HG03139 (cell line): ENCODE results near the gene HBM.
"Not testable (repeated sequence)": the region's sequence is repeated elsewhere in the genome, so short reads cannot be mapped to it uniquely, and the experiment has no call there.

Experiments used
- ATAC-seq: cut with Tn5 transposase; IDR thresholded peaks from one replicate; pipeline ENCODE4 v1.9.1; 2021; ENCODE audit not compliant: unreplicated experiment

HBM gene

DNA sequence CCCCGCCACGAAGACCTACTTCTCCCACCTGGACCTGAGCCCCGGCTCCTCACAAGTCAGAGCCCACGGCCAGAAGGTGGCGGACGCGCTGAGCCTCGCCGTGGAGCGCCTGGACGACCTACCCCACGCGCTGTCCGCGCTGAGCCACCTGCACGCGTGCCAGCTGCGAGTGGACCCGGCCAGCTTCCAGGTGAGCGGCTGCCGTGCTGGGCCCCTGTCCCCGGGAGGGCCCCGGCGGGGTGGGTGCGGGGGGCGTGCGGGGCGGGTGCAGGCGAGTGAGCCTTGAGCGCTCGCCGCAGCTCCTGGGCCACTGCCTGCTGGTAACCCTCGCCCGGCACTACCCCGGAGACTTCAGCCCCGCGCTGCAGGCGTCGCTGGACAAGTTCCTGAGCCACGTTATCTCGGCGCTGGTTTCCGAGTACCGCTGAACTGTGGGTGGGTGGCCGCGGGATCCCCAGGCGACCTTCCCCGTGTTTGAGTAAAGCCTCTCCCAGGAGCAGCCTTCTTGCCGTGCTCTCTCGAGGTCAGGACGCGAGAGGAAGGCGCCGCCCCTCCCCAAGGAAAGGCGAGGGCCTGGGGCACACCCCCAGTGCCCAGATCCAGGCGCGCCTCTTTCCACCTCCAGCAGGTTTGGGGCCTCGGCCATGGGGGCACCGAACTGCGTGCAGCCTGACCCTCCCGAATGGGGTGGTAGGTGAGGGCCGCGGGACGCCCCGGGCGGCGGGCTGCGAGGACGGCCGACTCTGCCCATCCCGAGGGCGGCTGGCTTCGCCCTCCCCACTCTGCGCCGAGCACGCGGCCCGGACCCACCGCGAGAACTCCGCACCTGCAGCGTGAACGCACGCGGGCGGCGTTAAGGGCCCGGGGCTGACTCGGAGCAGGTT is 15.1 kb downstream of the HBM start:
- no peak for ATAC-seq

- ATAC-seq: no peak
Measured at GRCh38 chr16:181565-182021, 15.8 kb downstream of the HBM start.

DNA sequence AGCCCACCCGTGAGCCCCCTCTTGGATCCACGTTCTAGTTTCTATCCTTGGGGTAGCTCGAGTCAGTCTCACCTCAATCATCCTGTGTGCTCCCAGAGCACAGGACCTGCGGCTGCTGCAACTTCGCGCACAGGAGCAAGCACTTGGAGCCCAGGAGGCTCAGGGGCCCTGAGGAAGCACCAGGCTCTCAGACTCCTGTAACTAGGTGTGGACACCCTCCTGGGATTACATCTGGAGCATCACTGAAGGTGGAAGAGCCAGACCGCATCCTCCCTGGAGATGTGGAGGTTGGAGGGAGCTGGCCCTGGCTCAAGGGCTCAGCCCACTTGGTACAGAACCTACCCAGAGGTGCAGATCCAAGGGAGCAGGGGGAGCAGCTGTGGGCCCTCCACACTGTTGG is 17.2 kb downstream of the HBM start:
- no peak for ATAC-seq

DNA sequence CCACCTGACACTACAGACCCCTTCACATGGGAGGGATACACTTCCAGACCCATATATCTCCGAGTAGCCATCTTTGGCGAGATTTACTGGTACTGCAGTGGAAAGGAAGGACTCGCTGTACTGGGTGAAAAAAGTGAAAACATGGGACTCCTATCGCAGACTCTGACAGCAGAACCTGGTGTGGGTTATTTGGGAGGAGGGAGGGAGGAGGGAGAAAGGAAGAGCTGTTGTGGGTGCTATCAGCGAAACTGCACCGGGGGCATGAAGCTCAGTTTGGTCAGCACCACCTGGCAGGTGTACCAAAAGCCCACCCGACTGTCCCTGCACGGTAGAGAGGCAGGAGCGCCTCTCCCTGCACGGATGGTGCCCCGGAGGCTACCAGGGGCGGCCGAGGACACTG is 19.4 kb downstream of the HBM start:
- no peak for ATAC-seq

GRCh38 chr16:185691-186090 is 19.9 kb downstream of the HBM start:
- no peak for ATAC-seq

DNA sequence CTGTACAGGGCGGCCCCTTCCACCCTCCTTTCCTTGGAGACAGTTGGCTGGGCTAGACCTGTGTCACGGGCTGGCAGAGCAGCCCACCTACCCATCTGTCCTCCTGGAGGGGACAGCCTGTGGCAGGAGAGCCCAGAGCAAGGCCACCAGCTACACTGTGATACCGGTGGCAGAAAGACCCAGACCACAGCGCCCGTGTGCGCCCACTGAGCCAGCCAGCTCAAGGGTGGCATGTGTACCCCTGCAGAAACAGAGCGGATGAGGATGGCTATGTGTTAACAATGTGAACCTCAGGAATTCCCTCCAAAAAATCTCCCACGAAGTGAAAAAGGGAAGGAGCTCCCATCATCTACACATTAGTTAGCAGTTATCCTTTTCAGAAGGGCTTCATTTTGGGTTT is 21.6 kb downstream of the HBM start:
- no peak for ATAC-seq

GRCh38 chr16:188674-189073 is 22.9 kb downstream of the HBM start:
- ATAC-seq: no peak

DNA sequence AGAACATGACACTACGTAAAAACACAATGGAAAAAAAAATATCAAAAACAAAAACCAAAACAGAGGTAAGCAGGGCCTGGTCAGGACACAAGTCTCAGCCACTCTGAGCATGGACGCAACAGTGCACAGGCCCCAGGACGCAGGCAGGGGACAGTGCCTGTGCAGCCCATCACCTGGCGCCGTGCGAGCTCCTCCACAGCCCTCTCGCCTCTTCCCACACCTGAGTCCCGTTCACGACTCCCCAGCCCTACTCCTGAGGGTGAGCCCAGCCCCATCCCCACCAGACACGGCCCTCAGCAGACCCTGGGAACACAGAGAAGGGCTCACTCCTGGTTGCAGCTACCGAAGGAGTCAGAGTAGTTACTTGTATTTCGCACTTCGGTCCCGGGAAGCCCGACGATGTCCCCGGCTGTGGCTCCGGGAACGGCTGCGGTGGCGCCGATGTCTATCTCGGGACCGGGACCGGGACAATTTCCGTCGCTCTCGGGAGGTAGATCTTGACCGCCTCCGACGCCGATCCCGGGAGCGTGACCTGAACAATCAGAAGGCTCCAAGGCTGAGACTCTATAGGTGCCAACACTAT is 23.9 kb downstream of the HBM start:
- ATAC-seq: no peak

DNA sequence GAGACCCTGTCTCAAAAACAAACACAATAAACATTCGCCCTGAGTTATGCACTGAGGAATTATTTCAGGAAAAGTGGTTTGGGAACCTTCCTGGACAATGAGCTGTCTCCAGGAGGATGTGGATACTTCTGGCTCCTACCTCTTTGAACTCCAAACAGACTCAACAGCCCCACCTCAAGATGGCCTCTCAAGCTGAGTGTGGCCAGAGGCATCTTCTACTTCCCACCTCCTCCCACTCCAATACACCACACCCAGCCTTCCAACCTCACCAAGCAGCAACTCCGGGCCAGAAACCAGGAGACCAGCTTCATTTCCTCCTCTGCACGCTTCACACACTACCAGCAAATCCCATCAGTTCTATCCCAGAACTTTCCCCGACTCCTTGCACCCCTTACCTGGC is 26.1 kb downstream of the HBM start:
- ATAC-seq: no peak

DNA sequence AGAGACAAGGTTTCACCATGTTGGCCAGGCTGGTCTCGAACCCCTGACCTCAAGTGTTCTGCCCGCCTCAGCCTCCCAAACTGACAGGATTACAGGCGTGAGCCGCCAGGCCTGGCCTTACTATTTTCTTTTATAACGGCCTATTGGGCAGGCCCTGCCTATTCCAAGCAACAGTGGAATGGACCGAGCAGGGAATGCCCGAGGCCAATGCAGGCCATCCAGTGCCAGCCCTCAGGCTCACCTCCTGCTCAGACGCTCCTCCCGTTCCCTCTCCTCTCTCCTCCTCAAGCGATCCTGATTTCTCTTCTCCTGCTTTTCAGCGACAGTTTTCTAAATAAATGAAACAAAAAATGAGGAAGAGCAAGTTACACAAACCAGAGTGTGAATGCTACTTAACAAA is 26.9 kb downstream of the HBM start:
- no peak for ATAC-seq

GRCh38 chr16:193441-193840 is 27.7 kb downstream of the HBM start:
- no peak for ATAC-seq

DNA sequence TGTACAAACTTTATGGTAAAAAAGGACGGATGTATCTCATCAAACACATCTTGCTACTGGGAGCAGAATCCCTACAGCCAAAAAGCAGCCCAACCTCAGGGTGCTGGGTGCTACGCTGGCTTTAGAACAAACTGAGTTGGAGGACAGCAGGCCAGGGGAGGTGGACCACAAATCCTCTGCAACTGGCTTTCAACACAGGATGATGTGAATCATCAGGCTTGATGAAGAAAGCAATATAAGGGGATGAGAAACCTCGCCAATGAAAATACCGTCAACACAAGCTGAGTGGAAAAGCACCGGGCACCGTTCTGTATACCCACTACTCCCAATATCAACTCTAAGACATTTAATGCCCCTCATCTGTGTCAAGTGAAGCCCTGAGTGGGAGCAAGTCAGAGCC is 28.7 kb downstream of the HBM start:
- ATAC-seq: no peak

- ATAC-seq: no peak
Measured at GRCh38 chr16:200388-200787, 34.6 kb downstream of the HBM start.

GRCh38 chr16:203246-203645 is 37.5 kb downstream of the HBM start:
- no peak for ATAC-seq

DNA sequence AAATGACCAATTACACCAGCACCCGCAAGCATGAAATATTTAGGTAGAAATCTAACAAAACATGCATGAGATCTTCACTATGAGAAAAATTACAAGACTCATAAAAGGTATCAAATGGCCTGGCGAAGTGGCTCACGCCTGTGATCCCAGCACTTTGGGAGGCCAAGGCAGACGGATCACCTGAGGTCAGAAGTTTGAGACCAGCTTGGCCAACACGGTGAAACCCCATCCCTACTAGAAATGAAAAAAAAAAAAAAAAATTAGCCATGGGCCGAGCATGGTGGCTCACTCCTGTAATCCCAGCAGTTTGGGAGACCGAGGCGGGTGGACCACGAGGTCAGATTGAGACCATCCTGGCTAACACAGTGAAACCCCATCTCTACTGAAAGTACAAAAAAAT is 38.3 kb downstream of the HBM start:
- ATAC-seq: not testable (repeated sequence)

DNA sequence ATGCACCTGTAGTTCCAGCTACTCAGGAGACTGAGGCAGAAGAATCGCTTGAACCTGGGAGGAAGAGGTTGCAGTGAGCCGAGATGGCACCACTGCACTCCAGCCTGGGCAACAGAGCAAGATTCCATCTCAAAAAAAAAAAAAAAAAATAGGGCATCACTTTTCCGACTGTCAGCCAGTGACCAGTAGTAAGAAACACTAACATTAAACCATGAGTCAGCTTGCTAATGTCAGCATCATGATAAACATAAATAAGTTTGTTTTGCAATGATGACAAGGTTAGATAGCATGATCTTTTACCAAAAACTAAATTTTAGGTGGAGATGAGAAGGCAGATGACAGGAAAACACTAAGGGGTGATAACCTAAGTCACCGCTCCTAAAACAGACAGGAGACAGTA is 43.6 kb downstream of the HBM start:
- not testable (repeated sequence) for ATAC-seq

DNA sequence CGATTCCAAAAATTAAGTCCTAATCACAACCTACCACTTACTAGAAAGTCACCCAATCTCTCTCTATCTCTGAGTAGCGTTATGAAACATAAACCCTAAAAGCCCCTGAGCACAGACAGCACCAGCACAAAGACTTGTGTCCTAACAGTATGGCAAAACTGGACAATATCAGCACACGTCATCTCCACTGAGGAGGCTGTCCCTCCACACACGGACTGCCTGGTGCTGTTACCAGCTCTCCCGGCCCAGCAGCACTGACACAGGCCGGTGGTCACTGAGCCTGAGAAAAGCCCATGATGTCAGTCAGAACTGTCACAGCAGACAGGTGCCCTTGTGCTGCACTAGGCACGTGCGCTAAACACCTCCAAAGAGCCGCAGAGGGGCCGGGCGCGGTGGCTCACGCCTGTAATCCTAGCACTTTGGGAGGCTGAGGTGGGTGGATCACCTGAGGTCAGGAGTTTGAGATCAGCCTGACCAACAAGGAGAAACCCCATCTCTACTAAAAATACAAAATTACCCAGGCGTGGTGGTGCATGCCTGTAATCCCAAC is 45.9 kb downstream of the HBM start:
- ATAC-seq: not testable (repeated sequence)

DNA sequence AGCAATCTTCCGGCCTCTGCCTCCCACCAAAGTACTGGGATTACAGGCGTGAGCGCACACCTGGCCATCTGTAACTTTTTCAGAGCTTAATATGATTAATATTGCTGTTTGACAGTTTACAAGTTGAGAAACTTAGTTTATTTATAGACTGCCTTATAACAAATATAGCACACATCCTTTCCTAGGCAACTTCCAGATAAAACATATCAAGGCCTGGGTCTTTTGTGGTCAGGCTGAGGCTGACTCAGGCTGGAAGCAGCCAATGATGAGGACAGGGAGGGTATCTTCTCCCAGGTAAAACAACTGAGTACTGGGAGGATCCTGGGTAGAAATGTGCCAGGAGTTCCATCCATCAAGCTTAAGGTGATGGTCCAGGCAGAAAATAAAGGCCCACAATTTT is 47.2 kb downstream of the HBM start:
- ATAC-seq: no peak
